ENCODE data around the gene EXOC4.
"Not testable (repeated sequence)": the region's sequence is repeated elsewhere in the genome, so short reads cannot be mapped to it uniquely, and the experiment has no call there.

EXOC4 gene

DNA sequence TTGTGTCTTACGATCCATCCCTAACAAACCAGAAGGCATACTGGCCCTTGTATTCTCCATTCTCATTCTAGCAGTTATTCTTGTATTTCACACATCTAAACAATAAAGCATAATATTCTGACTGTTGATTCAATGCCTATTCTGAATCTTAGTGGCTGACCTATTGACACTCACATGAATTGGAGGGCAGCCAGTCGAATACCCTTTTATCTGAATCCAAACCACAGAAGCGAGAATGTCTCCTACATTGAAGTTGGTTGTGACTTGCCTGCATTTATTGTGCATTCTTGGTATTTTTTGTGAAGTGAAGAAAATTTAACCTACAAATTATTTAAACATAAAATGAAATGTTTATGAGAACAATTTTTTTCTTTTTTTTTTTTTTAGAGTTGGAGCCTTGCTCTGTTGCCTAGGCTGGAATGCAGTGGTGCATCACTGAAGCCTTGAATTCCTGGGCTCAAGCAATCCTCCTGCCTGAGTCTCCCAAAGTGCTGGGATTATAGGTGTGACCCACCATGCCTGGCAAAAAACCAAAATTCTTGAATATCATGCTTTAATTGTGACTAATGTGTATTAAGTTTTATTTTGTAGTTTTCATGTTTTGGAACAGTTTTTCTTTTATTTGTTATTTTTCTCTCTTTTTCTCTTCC lies 22.7 kb downstream of the EXOC4 start:
- DNase-seq = no peak

- not testable (repeated sequence) for DNase-seq
Measured at GRCh38 chr7:133278975-133279374, 26.1 kb downstream of the EXOC4 start.

DNA sequence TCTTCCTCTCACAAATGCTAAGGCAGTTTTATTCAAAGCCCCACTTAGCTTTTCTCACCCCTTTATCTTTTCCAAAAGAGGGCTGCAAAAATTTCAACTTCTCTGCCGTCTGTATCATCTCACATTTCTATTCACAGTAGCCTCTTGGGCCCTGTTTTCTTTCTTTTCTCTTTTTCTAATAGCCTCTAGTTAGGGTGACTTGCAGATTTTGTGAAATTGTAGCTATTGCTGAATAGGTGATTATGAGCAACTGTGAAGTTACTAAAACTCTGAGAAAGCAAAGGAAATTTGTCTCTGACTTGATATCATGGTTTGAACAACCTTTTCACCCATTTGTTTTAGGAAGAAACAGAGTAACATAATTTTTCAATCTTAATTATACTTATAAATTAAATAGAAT lies 29.2 kb downstream of the EXOC4 start:
- DNase-seq = no peak

GRCh38 chr7:133284092-133284491 lies 31.2 kb downstream of the EXOC4 start:
- no peak for DNase-seq

DNA sequence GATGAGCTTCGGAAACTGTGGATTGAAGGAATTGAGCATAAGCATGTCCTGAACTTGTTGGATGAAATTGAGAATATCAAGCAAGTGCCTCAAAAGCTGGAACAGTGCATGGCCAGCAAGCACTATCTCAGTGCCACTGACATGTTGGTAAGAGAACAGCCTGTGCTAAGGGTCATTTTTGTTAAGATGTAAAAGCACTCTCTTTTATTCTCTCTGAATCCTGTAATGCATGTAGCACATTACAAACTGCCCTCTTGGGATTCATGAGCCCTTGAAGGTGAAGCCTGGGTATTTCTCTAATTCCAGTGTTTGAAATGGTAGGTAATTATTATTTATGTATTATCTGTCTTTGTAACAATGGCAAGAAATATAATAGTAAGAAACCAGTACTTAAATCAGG lies 36.1 kb downstream of the EXOC4 start:
- no peak for DNase-seq

- no peak for DNase-seq
Measured at GRCh38 chr7:133290041-133290440, 37.2 kb downstream of the EXOC4 start.

DNA sequence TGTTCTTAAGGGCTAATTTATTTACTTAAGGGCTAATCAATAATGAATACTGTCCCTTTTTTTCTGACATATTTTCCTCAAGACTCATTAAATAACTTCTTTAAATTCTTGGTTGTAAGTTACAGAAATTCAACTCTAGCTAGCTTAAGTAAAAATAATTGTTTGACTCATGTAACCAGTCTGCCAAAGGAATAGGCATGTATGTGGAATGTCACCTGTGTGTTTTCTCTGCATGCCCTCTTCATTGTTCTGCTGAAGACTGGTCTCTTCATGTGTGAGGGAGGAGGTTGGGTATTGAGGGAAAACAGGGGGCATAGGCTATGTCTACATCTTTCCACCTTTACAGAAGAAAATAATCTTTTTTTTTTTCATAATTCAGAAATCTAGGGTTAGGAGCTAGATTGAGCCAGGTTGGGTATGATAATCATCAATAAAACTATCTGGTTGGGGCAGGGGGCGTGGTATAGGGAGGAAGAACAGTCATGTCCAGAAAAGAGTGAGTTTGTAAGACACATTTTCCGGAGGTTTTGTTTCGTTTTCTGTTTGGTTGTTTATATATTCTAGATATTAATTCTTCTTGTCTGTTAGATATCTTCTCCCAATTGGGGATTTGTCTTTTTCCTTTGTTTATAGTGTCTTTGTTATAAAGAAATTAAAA lies 37.9 kb downstream of the EXOC4 start:
- no peak for DNase-seq

- DNase-seq = no peak
Measured at GRCh38 chr7:133292631-133293030, 39.8 kb downstream of the EXOC4 start.

GRCh38 chr7:133293384-133294160 lies 40.7 kb downstream of the EXOC4 start:
- DNase-seq = no peak

GRCh38 chr7:133294234-133294633 lies 41.4 kb downstream of the EXOC4 start:
- DNase-seq = no peak

GRCh38 chr7:133295484-133295883 lies 42.6 kb downstream of the EXOC4 start:
- no peak for DNase-seq

- no peak for DNase-seq
Measured at GRCh38 chr7:133297093-133297492, 44.2 kb downstream of the EXOC4 start.

DNA sequence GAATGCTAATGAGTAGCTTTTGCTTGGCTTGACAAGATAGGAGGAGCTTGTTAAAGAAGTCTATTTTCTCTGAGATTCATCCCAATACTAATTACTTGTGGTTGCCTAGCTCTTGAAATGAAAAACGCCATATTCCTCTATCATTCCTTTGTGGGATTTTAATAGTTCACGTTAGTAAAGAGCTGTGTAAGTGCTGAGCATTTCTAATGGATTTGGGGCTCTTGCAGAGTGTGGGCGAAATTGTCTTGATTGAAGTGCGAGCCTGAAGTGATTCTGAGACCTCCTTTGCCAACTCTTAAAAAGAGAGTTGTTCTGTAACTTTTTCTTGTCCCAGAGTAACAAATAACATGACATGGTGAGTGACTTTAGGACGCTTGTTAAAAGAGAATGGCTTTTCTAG lies 45.2 kb downstream of the EXOC4 start:
- DNase-seq = no peak

DNA sequence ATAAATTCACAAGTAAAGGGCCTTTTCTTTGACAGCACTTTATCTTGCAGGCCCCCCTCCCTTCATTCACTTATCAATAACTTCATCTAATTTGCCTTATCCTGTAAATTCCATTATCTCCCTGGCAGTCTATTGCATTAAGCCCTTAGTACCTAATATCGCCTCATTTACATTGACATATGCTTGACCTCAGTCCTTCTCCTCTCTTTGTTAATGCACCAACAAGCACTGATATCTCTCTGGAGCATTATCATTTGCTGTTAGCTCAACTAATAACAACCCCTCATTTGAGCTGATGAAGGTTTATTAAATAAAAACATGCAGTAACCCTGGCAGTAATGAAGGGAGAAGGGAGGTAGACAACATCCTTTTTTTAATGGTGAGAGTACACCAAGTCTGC lies 46.8 kb downstream of the EXOC4 start:
- DNase-seq = no peak

GRCh38 chr7:133300088-133300487 lies 47.2 kb downstream of the EXOC4 start:
- no peak for DNase-seq

GRCh38 chr7:133300811-133301210 lies 47.9 kb downstream of the EXOC4 start:
- DNase-seq = no peak

DNA sequence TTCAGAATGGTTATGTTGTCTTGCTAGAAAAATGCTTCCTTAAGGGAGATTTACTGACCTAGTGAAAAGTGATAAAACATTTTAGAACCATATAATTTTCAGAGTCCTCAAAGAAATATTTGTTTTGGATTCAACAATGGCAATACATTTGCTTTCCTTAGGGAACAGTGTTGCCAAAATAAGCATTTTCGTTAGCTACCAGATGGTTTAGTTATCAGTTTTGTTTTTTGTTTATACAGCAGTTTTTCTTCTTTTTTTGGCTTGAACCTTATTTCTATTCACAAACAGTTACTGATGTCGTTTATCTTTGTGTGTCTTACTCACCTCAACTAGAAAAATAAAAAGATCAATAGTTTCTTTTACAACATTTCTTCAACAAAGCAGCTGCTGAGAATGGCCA lies 48.6 kb downstream of the EXOC4 start:
- DNase-seq = no peak

GRCh38 chr7:133303372-133303771 lies 50.5 kb downstream of the EXOC4 start:
- no peak for DNase-seq

GRCh38 chr7:133303931-133304330 lies 51.1 kb downstream of the EXOC4 start:
- no peak for DNase-seq

DNA sequence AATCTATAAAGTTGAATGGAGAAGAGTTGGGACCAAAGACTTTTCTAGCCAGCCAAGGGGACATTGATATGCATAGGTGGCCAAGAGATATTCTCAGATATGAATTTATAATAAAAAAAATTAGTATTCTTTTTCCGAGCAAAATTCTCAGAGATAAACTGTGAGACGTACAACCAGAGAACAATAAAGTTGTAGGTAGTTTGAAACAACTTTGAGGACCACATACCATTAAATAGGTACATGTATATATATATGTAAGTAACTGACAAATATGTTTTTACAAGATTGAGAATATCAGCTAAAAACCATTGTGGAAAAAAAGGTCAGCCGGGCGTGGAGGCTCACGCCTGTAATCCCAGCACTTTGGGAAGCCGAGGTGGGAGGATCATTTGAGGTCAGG lies 56.5 kb downstream of the EXOC4 start:
- DNase-seq = no peak

GRCh38 chr7:133310232-133310862 lies 57.5 kb downstream of the EXOC4 start:
- DNase-seq = no peak

GRCh38 chr7:133313575-133313974 lies 60.7 kb downstream of the EXOC4 start:
- DNase-seq = no peak
